OCI-LY7 (cell line): Measurements from ENCODE around the gene COL4A2.

Experiments
- EZH2phosphoT487 ChIP-seq: fragments of 200-600 bp; sonication (generic); IDR thresholded peaks from 2 replicates; pipeline ENCODE4 v1.6.1; 2018; ENCODE audit warnings: low read depth, borderline replicate concordance, mild to moderate bottlenecking, mixed run types, antibody characterized with exemption, low read length, moderate library complexity, mixed read lengths
- TF ChIP-seq, protein P1 (sequence below): fragments of 200-600 bp; sonication (generic); conservative IDR thresholded peaks from 2 replicates; pipeline ENCODE4 v1.5.1; 2014; ENCODE audit warnings: mild to moderate bottlenecking, antibody characterized with exemption, low read length, moderate library complexity, mixed read lengths

DNA sequence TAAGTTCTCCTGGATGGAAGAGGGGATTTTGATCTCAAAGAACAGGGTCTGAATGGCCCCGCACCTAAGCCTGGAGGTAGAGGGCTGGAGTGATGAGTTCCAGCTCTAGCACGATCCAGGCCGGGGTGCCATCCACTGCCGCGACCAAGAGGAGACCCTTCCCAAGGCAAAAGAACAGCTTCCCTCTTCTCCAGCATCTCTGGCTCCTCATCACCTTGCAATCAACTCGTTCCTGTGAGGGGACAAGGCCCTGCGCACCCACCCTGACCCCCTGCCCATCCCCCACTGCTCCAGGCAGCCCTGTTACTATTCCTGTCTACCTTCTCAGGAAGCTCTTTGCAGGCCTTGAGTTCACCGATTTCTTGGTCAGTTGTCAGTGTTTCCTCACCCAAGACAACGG is 17.9 kb upstream of the COL4A2 start:
- TF ChIP-seq, protein P1, sequence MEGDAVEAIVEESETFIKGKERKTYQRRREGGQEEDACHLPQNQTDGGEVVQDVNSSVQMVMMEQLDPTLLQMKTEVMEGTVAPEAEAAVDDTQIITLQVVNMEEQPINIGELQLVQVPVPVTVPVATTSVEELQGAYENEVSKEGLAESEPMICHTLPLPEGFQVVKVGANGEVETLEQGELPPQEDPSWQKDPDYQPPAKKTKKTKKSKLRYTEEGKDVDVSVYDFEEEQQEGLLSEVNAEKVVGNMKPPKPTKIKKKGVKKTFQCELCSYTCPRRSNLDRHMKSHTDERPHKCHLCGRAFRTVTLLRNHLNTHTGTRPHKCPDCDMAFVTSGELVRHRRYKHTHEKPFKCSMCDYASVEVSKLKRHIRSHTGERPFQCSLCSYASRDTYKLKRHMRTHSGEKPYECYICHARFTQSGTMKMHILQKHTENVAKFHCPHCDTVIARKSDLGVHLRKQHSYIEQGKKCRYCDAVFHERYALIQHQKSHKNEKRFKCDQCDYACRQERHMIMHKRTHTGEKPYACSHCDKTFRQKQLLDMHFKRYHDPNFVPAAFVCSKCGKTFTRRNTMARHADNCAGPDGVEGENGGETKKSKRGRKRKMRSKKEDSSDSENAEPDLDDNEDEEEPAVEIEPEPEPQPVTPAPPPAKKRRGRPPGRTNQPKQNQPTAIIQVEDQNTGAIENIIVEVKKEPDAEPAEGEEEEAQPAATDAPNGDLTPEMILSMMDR, result no peak
- TF ChIP-seq EZH2phosphoT487, result no peak
